ENCODE results near the gene IL24. TPM values are rescaled to one million over a fixed set of nuclear protein-coding genes. Genes with fewer than 3 reads are reported as not detected.
A peak's percentile ranks its signal among the peaks of the same experiment; 100 is the strongest.

Gene IL24
- total and polyA plus RNA-seq, 12 donors, result 0.26 TPM; not detected in 11

GRCh38 chr1:206854401-206855129, 42.7 kb upstream of the IL24 start:
- Histone ChIP-seq H3K36me3 (no peaks in the 10 kb centered on the region), H3K4me1 (peaks cover 0 to 11% (median 0%) of the 10 kb centered on the region in 9 donors), H3K27me3 (peaks cover 0 to 4% (median 0%) of the 10 kb centered on the region in 7 donors), H3K27ac (no peak overlapping the region), H3K4me3 (no peak overlapping the region), H3K9me3 (peaks cover 0 to 20% (median 0%) of the 10 kb centered on the region in 11 donors)
- ATAC-seq, result no peak
- no peak for DNase-seq
- intact Hi-C loops (cut with DNase I), result no loop called here
- TF ChIP-seq, protein P1, sequence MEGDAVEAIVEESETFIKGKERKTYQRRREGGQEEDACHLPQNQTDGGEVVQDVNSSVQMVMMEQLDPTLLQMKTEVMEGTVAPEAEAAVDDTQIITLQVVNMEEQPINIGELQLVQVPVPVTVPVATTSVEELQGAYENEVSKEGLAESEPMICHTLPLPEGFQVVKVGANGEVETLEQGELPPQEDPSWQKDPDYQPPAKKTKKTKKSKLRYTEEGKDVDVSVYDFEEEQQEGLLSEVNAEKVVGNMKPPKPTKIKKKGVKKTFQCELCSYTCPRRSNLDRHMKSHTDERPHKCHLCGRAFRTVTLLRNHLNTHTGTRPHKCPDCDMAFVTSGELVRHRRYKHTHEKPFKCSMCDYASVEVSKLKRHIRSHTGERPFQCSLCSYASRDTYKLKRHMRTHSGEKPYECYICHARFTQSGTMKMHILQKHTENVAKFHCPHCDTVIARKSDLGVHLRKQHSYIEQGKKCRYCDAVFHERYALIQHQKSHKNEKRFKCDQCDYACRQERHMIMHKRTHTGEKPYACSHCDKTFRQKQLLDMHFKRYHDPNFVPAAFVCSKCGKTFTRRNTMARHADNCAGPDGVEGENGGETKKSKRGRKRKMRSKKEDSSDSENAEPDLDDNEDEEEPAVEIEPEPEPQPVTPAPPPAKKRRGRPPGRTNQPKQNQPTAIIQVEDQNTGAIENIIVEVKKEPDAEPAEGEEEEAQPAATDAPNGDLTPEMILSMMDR (IDR thresholded peaks at IDR 0.05), result no peak
- WGBS, 2 donors, result 69 to 72% methylated on average over 3 of the region's 3 CpGs

DNA sequence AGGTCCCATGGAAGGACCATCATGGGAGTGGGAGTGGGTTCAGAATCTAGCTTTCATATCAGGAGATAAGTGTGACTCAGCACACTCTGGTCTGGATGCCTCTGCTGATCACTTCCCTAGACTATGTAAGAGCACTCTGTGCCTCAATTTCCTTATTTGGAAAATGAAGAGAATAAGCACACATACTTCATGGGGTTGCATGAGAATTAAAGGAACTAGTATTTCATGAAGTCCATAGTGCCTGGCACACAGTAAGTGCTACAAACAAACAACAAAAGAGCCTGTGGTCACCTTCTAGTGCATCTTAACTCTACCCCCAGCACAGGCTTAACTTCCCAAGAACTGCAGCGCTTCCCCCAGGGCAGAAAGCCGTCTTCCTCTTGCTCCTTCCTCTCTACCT, 41.4 kb upstream of the IL24 start:
- intact Hi-C loops (cut with DNase I), result no loop called here
- ATAC-seq (no peak), DNase-seq (no peak)
- TF ChIP-seq, protein P1 (IDR thresholded peaks at IDR 0.05), result no peak
- 88 to 94% methylated on average over 2 of the region's 2 CpGs for WGBS, 2 donors
- Histone ChIP-seq H3K27ac (no peak overlapping the region), H3K4me1 (peaks cover 0 to 11% (median 0%) of the 10 kb centered on the region in 9 donors), H3K9me3 (peaks cover 0 to 20% (median 0%) of the 10 kb centered on the region in 11 donors), H3K4me3 (no peak overlapping the region), H3K27me3 (peaks cover 0 to 10% (median 0%) of the 10 kb centered on the region in 7 donors), H3K36me3 (no peaks in the 10 kb centered on the region)

DNA sequence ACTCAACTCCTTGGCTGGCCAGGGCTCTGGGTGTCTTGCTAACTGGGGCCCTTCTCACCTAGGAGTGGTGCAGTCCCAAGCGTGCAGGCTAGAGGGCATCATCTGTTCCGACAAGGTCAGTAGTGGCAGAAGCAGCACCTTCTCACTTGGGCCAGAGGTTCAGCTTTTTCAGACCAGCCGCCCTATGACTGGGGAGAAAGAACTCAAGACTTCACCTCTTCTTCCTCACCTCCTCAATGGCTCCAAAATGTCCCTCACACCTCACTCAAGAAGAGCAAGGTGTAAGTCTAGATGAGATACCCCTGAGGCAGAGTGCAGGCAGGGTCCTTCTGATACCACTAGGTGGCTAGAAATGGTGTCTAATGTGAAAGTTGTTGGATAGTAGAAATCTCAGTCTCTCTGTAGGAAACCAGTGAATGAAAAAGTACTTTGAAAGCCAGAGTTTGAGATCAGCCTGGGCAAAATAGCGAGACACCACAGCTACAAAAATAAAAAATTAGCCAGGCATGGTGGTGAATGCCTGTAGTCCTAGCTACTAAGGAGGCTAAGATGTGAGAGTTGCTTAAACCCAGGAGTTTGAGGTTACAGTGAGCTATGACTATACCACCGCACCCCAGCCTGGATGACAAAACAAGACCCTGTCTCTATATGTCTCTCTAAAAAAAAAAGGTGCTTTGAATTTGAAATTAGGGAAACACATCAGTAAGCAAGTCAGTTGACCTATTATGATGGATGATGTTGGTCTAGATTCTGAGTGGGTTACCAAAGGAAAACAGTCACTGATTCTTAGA, 40.4 kb upstream of the IL24 start:
- H3K4me1 ChIP-seq, result peaks cover 0 to 11% (median 0%) of the 10 kb centered on the region in 9 donors
- WGBS, 2 donors, result 93 to 94% methylated on average over 5 of the region's 5 CpGs
- peaks cover 0 to 18% (median 0%) of the 10 kb centered on the region in 11 donors for H3K9me3 ChIP-seq
- TF ChIP-seq, protein P1 (IDR thresholded peaks at IDR 0.05), result peak in 1 of 9 donors; percentile 12
- H3K27ac ChIP-seq, result no peak overlapping the region
- no peak for DNase-seq
- H3K4me3 ChIP-seq, result no peak overlapping the region
- ATAC-seq, result no peak
- no peaks in the 10 kb centered on the region for H3K36me3 ChIP-seq
- peaks cover 0 to 16% (median 4%) of the 10 kb centered on the region in 7 donors for H3K27me3 ChIP-seq
- intact Hi-C loops (cut with DNase I), result no loop called here

GRCh38 chr1:206859082-206859521, 38.1 kb upstream of the IL24 start:
- no peak overlapping the region for H3K27ac ChIP-seq

More at GRCh38 chr1:206859082-206859521, 38.1 kb upstream of the IL24 start:
- intact Hi-C loops (cut with DNase I), result no loop called here
- Histone ChIP-seq H3K27me3 (peaks cover 0 to 24% (median 4%) of the 10 kb centered on the region in 7 donors), H3K4me3 (peak overlapping the region in 1 of 10 donors; percentile 27), H3K4me1 (peaks cover 0 to 11% (median 0%) of the 10 kb centered on the region in 9 donors), H3K9me3 (no peaks in the 10 kb centered on the region), H3K36me3 (no peaks in the 10 kb centered on the region)
- TF ChIP-seq, protein P1 (IDR thresholded peaks at IDR 0.05), result no peak
- 46% methylated on average over 5 of the region's 5 CpGs for WGBS, 2 donors
- DNase-seq (no peak), ATAC-seq (peak in 3 of 8 donors; percentile 35 to 63 (median 49))

All from heart right ventricle (tissue), 16 donors.